HepG2 (cell line): ENCODE measurements around the gene TSC1. TPM values are rescaled to one million over a fixed set of nuclear protein-coding genes. Genes with fewer than 3 reads are reported as not detected.
A peak's percentile ranks its signal among the peaks of the same experiment; 100 is the strongest.

Experiments used
- EED ChIP-seq: sonication (generic); formaldehyde crosslinking; IDR thresholded peaks from 2 replicates; pipeline ENCODE4 v1.5.0; 2020; ENCODE audit warnings: mild to moderate bottlenecking, missing genetic modification reagents
- KLF9 ChIP-seq: IDR thresholded peaks from 2 replicates; pipeline ENCODE4 v1.6.1; 2016; ENCODE audit warnings: low read depth
- MATR3 ChIP-seq: sonication (generic); formaldehyde crosslinking; IDR thresholded peaks from 2 replicates; pipeline ENCODE4 v1.4.0; 2020; ENCODE audit warnings: missing genetic modification reagents
- MED8 ChIP-seq: sonication (generic); formaldehyde crosslinking; IDR thresholded peaks from 2 replicates; pipeline ENCODE4 v1.8.1; 2023; ENCODE audit warnings: mild to moderate bottlenecking, missing genetic modification reagents; ENCODE audit not compliant: insufficient replicate concordance
- MEIS1 ChIP-seq: sonication (generic); formaldehyde crosslinking; IDR thresholded peaks from 2 replicates; pipeline ENCODE4 v1.9.0; 2021; ENCODE audit warnings: mild to moderate bottlenecking, missing genetic modification reagents, moderate library complexity, borderline replicate concordance
- NFYC ChIP-seq: IDR thresholded peaks from 2 replicates; pipeline ENCODE4 v1.6.1; 2016; ENCODE audit warnings: missing genetic modification reagents, missing compliant biosample characterization
- NONO ChIP-seq, 2 experiments: fragments of 450-650 bp in 1 of 2; sonication (generic) in 1 of 2; formaldehyde crosslinking in 1 of 2; IDR thresholded peaks in 1 of 2; conservative IDR thresholded peaks in 1 of 2; 2 replicates each; pipeline versions ENCODE4 v1.6.1 to v1.8.0; 2017 to 2022; ENCODE audit warnings: mild to moderate bottlenecking in 1 of 2, missing genetic modification reagents in 1 of 2, moderate library complexity in 1 of 2
- NR2C2 ChIP-seq: sonication (generic); formaldehyde crosslinking; IDR thresholded peaks from 2 replicates; pipeline ENCODE4 v1.4.0; 2020; ENCODE audit warnings: missing genetic modification reagents, mild to moderate bottlenecking, moderate library complexity, borderline replicate concordance
- NR3C1 ChIP-seq: sonication (generic); formaldehyde crosslinking; IDR thresholded peaks from 2 replicates; pipeline ENCODE4 v1.4.0; 2020; ENCODE audit warnings: missing genetic modification reagents
- PHF20 ChIP-seq: sonication (generic); formaldehyde crosslinking; IDR thresholded peaks from 2 replicates; pipeline ENCODE4 v1.5.0; 2020; ENCODE audit warnings: mild to moderate bottlenecking, missing genetic modification reagents
- POLR2AphosphoS5 ChIP-seq: IDR thresholded peaks from 2 replicates; pipeline ENCODE4 v1.6.1; 2012; ENCODE audit warnings: low read depth, low read length
- RFX5 ChIP-seq: IDR thresholded peaks from 2 replicates; pipeline ENCODE4 v1.6.1; 2011; ENCODE audit warnings: low read depth, low read length, improper control_type of control experiment
- SRSF9 ChIP-seq: fragments of 200-400 bp; formaldehyde crosslinking; IDR thresholded peaks from 2 replicates; pipeline ENCODE4 v1.6.1; 2018; ENCODE audit warnings: borderline replicate concordance, mild to moderate bottlenecking, low read depth, low read length; ENCODE audit not compliant: insufficient read depth, poor library complexity, severe bottlenecking
- WIZ ChIP-seq: sonication (generic); formaldehyde crosslinking; IDR thresholded peaks from 2 replicates; pipeline ENCODE4 v1.5.1; 2020; ENCODE audit warnings: mild to moderate bottlenecking, missing genetic modification reagents
- XBP1 ChIP-seq: sonication (generic); formaldehyde crosslinking; IDR thresholded peaks from 2 replicates; pipeline ENCODE4 v1.5.0; 2020; ENCODE audit warnings: missing genetic modification reagents
- ZNF143 ChIP-seq: sonication (generic); formaldehyde crosslinking; IDR thresholded peaks from 2 replicates; pipeline ENCODE4 v1.4.0; 2020; ENCODE audit warnings: missing genetic modification reagents
- ZNF468 ChIP-seq: sonication (generic); formaldehyde crosslinking; IDR thresholded peaks from 2 replicates; pipeline ENCODE4 v1.8.0; 2022; ENCODE audit warnings: mild to moderate bottlenecking, moderate library complexity, missing genetic modification reagents
- ZNF607 ChIP-seq: sonication (generic); formaldehyde crosslinking; IDR thresholded peaks from 2 replicates; pipeline ENCODE4 v1.5.1; 2020; ENCODE audit warnings: missing genetic modification reagents, mild to moderate bottlenecking, borderline replicate concordance
- ZNF616 ChIP-seq: sonication (generic); formaldehyde crosslinking; IDR thresholded peaks from 2 replicates; pipeline ENCODE4 v1.5.0; 2020; ENCODE audit warnings: low read depth, mild to moderate bottlenecking, missing genetic modification reagents
- ZNF891 ChIP-seq: sonication (generic); formaldehyde crosslinking; IDR thresholded peaks from 2 replicates; pipeline ENCODE4 v1.5.0; 2020; ENCODE audit warnings: mild to moderate bottlenecking, missing genetic modification reagents
- ZSCAN22 ChIP-seq: sonication (generic); formaldehyde crosslinking; IDR thresholded peaks from 2 replicates; pipeline ENCODE4 v1.4.0; 2020; ENCODE audit warnings: mild to moderate bottlenecking, missing genetic modification reagents
- ZZZ3 ChIP-seq: sonication (generic); formaldehyde crosslinking; IDR thresholded peaks from 2 replicates; pipeline ENCODE4 v1.4.0; 2020; ENCODE audit warnings: missing genetic modification reagents, mild to moderate bottlenecking, borderline replicate concordance
- polyA plus RNA-seq, 8 experiments: library from polyadenylated mRNA; depleted of rRNA in 3 of 8; stranded (reverse) in 7 of 8; unstranded in 1 of 8; fragments of >200 nt; fragmentation: Illumina TruSeq in 4 of 8; extraction: Trizol in 4 of 8; gene quantifications; 2 replicates each; pipeline versions ENCODE4 v1.2.1 to v1.2.3, GENCODE V29; 2011 to 2016; ENCODE audit warnings: low read depth in 4 of 8, missing spikeins in 1 of 8, mixed read lengths in 1 of 8; ENCODE audit not compliant: insufficient read depth in 1 of 8
- total RNA-seq, 5 experiments: library from RNA; depleted of rRNA; stranded (reverse); fragments of >200 nt; fragmentation: Illumina TruSeq; extraction: Trizol; gene quantifications; 2 replicates each; pipeline ENCODE4 v1.2.3, GENCODE V29; 2016; ENCODE audit warnings: low read depth in 1 of 5
- TF ChIP-seq, protein P1 (sequence below): sonication (generic); formaldehyde crosslinking; IDR thresholded peaks from 2 replicates; pipeline ENCODE4 v1.8.0; 2022; ENCODE audit warnings: missing genetic modification reagents, mild to moderate bottlenecking, inconsistent platforms, borderline replicate concordance
- TF ChIP-seq, protein P2 (sequence below): sonication (generic); formaldehyde crosslinking; IDR thresholded peaks from 2 replicates; pipeline ENCODE4 v1.8.0; 2022; ENCODE audit warnings: low read depth, missing genetic modification reagents
- TF ChIP-seq, protein P3 (sequence below): sonication (generic); formaldehyde crosslinking; conservative IDR thresholded peaks from 2 replicates; pipeline ENCODE4 v1.4.0; 2020; ENCODE audit warnings: missing genetic modification reagents

Gene TSC1
- total and polyA plus RNA-seq, 2 of the 13 experiments (the other 11 are each of a cell fraction or from before 2014, with no cell fraction given) = 31.6 to 66.1 TPM

DNA sequence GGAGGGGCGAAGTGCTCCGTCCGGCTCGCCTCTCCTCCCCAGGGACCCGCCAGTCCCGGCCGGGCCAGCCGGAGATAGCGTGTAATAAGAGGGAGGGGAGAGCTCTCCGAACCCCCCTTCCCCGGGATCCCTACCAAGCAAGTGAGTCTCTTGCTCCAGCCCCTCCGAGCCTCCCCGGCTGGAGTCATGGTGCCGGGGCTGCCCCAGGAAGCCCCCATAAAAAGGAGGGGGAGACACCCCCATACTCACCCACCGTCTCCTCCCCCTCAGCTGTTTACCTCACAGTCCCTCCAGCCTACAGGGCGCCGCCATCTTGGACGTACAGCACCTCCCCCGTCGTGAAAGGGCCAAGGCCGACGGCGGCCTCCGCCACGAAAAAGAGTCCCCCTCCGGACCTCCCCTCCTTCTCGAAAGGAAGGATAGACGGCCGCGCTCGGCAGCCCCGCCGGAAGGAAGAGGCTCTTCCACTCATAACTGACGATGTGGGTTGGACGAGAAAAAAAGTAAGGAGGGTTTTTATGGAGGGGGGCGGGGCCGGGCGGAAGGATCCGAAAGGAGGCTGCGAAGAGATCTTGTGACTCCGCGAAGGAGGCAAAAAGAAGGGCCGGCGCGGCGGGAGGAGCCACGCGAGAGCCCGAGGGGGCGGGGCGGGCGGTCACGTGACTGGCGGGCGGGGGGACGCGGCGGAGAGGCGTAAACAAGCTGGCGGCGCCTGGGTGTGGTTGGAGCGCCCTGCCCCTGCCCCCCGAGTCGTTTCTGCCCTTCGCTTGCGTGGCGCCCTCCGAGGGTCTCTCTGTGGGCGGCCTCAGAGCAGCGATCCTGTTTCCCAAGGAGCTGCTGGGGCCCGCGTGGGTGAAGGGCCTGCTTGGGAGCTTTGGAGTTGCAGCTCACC lies at the start of gene TSC1 (continued):
- TF ChIP-seq, protein P1, sequence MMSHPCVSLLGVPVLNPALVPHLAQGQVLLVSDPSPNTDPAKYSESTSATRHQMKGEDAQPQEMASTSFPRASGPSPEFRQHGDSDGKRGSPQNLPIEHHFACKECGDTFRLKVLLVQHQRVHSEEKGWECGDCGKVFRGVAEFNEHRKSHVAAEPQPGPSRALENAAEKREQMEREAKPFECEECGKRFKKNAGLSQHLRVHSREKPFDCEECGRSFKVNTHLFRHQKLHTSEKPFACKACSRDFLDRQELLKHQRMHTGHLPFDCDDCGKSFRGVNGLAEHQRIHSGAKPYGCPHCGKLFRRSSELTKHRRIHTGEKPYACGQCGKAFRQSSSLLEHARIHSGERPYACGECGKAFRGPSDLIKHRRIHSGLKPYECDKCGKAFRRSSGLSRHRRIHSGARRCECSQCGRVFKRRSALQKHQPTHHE (CRISPR knock-in tag) = peak; percentile 65; the same call in 1 of the 2 replicates
- TF ChIP-seq KLF9 (peak; percentile 91; the same call in 1 of the 2 replicates), XBP1 (CRISPR knock-in tag) (no peak), ZZZ3 (CRISPR knock-in tag) (no peak; the same call in 1 of the 2 replicates), NFYC (CRISPR knock-in tag) (no peak; the same call in none of the 2 replicates), ZNF891 (CRISPR knock-in tag) (peak; percentile 74; the same call in 1 of the 2 replicates), WIZ (CRISPR knock-in tag) (no peak), NR2C2 (CRISPR knock-in tag) (peak; percentile 76), RFX5 (peak; percentile 38; the same call in 1 of the 2 replicates), ZNF607 (CRISPR knock-in tag) (peak; percentile 70; the same call in 1 of the 2 replicates), ZNF616 (CRISPR knock-in tag) (peak; percentile 44; the same call in 1 of the 2 replicates), SRSF9 (no peak), NR3C1 (no peak), EED (CRISPR knock-in tag) (peak; percentile 84), NONO (IDR thresholded peaks at IDR 0.05) (no peak), NONO (CRISPR knock-in tag; conservative IDR thresholded peaks at IDR 0.05) (peak; percentile 94), ZSCAN22 (CRISPR knock-in tag) (no peak), ZNF143 (CRISPR knock-in tag) (no peak), ZNF468 (CRISPR knock-in tag) (no peak), MATR3 (CRISPR knock-in tag) (no peak), POLR2AphosphoS5 (peak; percentile 73), PHF20 (peak; percentile 68), MEIS1 (CRISPR knock-in tag) (no peak), MED8 (CRISPR knock-in tag) (peak; percentile 73)
- TF ChIP-seq, protein P2, sequence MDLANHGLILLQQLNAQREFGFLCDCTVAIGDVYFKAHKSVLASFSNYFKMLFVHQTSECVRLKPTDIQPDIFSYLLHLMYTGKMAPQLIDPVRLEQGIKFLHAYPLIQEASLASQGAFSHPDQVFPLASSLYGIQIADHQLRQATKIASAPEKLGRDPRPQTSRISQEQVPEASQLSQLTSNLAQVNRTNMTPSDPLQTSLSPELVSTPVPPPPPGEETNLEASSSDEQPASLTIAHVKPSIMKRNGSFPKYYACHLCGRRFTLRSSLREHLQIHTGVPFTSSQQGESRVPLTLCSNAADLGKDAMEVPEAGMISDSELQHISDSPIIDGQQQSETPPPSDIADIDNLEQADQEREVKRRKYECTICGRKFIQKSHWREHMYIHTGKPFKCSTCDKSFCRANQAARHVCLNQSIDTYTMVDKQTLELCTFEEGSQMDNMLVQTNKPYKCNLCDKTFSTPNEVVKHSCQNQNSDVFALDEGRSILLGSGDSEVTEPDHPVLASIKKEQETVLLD = peak; percentile 45; the same call in 1 of the 2 replicates
- TF ChIP-seq, protein P3, sequence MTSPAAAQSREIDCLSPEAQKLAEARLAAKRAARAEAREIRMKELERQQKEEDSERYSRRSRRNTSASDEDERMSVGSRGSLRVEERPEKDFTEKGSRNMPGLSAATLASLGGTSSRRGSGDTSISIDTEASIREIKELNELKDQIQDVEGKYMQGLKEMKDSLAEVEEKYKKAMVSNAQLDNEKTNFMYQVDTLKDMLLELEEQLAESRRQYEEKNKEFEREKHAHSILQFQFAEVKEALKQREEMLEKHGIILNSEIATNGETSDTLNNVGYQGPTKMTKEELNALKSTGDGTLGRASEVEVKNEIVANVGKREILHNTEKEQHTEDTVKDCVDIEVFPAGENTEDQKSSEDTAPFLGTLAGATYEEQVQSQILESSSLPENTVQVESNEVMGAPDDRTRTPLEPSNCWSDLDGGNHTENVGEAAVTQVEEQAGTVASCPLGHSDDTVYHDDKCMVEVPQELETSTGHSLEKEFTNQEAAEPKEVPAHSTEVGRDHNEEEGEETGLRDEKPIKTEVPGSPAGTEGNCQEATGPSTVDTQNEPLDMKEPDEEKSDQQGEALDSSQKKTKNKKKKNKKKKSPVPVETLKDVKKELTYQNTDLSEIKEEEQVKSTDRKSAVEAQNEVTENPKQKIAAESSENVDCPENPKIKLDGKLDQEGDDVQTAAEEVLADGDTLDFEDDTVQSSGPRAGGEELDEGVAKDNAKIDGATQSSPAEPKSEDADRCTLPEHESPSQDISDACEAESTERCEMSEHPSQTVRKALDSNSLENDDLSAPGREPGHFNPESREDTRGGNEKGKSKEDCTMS (CRISPR knock-in tag) = no peak
